ENCODE data around the gene IFITM1. TPM values are rescaled to one million over a fixed set of nuclear protein-coding genes. Genes with fewer than 3 reads are reported as not detected.

Gene IFITM1
- total RNA-seq, 1 experiment from 2014 or later, result 2.0 TPM

- no peaks in the 10 kb centered on the region for H3K27me3 ChIP-seq (ENCODE audit: low read length)
- no peak overlapping the region for H2AFZ ChIP-seq (ENCODE audit: low read length)
- no peaks in the 10 kb centered on the region for H3K9me3 ChIP-seq (ENCODE audit: low read length)
- no peaks in the 10 kb centered on the region for H3K36me3 ChIP-seq (ENCODE audit: low read depth, low read length)
- no peak for ATAC-seq
- TF ChIP-seq CTCF (conservative IDR thresholded peaks at IDR 0.05; ENCODE audit: low read depth, low read length) (no peak), EZH2 (IDR thresholded peaks at IDR 0.05; ENCODE audit: low read length, unreplicated experiment) (no peak), EZH2phosphoT487 (IDR thresholded peaks at IDR 0.05; ENCODE audit: borderline replicate concordance, low read length) (no peak)
- no peaks in the 10 kb centered on the region for H3F3A ChIP-seq (ENCODE audit: low read length, unreplicated experiment)
- no TSS peak for BruUV-seq (replicated peaks)
- no peaks in the 10 kb centered on the region for H4K20me1 ChIP-seq (ENCODE audit: low read length)
- H3K9ac ChIP-seq (ENCODE audit: low read length), result no peak overlapping the region
- H3K79me2 ChIP-seq (ENCODE audit: low read length), result no peaks in the 10 kb centered on the region
- no peaks in the 10 kb centered on the region for H3K4me1 ChIP-seq (ENCODE audit: insufficient read depth, low read length)
- no peaks in the 10 kb centered on the region for H3K9me2 ChIP-seq (replicated peaks; ENCODE audit: low read length)
- H3K4me2 ChIP-seq (ENCODE audit: low read length), result no peak overlapping the region
- H3K4me3 ChIP-seq (ENCODE audit: low read length), result no peak overlapping the region
- DNase-seq, result no peak
- H3K27ac ChIP-seq (ENCODE audit: low read length), result no peak overlapping the region
- ChIA-PET CTCF (no interaction called here), POLR2A (ENCODE audit: unreplicated experiment) (no interaction called here)
- intact Hi-C loops (cut with micrococcal nuclease), result no loop called here
Measured at GRCh38 chr11:297051-297585, 16.7 kb upstream of the IFITM1 start.

GRCh38 chr11:297586-298405, 16.0 kb upstream of the IFITM1 start:
- H3K79me2 ChIP-seq (ENCODE audit: low read length), result no peaks in the 10 kb centered on the region
- no TSS peak for BruUV-seq (replicated peaks)
- ATAC-seq (no peak), DNase-seq (no peak)
- H3K9me3 ChIP-seq (ENCODE audit: low read length), result no peaks in the 10 kb centered on the region
- no peak overlapping the region for H3K27ac ChIP-seq (ENCODE audit: low read length)
- H2AFZ ChIP-seq (ENCODE audit: low read length), result no peak overlapping the region
- no peaks in the 10 kb centered on the region for H3K4me1 ChIP-seq (ENCODE audit: insufficient read depth, low read length)
- intact Hi-C loops (cut with micrococcal nuclease), result no loop called here
- H3K9me2 ChIP-seq (replicated peaks; ENCODE audit: low read length), result no peaks in the 10 kb centered on the region
- POLR2A ChIA-PET (ENCODE audit: unreplicated experiment), result no interaction called here
- no peak overlapping the region for H3K4me3 ChIP-seq (ENCODE audit: low read length)
- no peaks in the 10 kb centered on the region for H4K20me1 ChIP-seq (ENCODE audit: low read length)
- no peak overlapping the region for H3K9ac ChIP-seq (ENCODE audit: low read length)
- H3K27me3 ChIP-seq (ENCODE audit: low read length), result no peaks in the 10 kb centered on the region
- H3K36me3 ChIP-seq (ENCODE audit: low read depth, low read length), result no peaks in the 10 kb centered on the region
- no peaks in the 10 kb centered on the region for H3F3A ChIP-seq (ENCODE audit: low read length, unreplicated experiment)
- TF ChIP-seq EZH2 (IDR thresholded peaks at IDR 0.05; ENCODE audit: low read length, unreplicated experiment) (no peak), CTCF (conservative IDR thresholded peaks at IDR 0.05; ENCODE audit: low read depth, low read length) (no peak), EZH2phosphoT487 (IDR thresholded peaks at IDR 0.05; ENCODE audit: borderline replicate concordance, low read length) (no peak)
- H3K4me2 ChIP-seq (ENCODE audit: low read length), result no peak overlapping the region
- CTCF ChIA-PET, result no interaction called here

GRCh38 chr11:298406-299065, 15.3 kb upstream of the IFITM1 start:
- Histone ChIP-seq H3K4me2 (ENCODE audit: low read length) (no peak overlapping the region), H2AFZ (ENCODE audit: low read length) (no peak overlapping the region), H3K36me3 (ENCODE audit: low read depth, low read length) (no peaks in the 10 kb centered on the region), H3F3A (ENCODE audit: low read length, unreplicated experiment) (no peaks in the 10 kb centered on the region), H4K20me1 (ENCODE audit: low read length) (no peaks in the 10 kb centered on the region), H3K4me3 (ENCODE audit: low read length) (no peak overlapping the region), H3K4me1 (ENCODE audit: insufficient read depth, low read length) (no peaks in the 10 kb centered on the region), H3K27me3 (ENCODE audit: low read length) (no peaks in the 10 kb centered on the region), H3K9me3 (ENCODE audit: low read length) (no peaks in the 10 kb centered on the region), H3K27ac (ENCODE audit: low read length) (no peak overlapping the region), H3K9ac (ENCODE audit: low read length) (no peak overlapping the region), H3K9me2 (replicated peaks; ENCODE audit: low read length) (no peaks in the 10 kb centered on the region), H3K79me2 (ENCODE audit: low read length) (no peaks in the 10 kb centered on the region)
- intact Hi-C loops (cut with micrococcal nuclease), result no loop called here
- BruUV-seq (replicated peaks), result no TSS peak
- CTCF ChIA-PET, result no interaction called here
- POLR2A ChIA-PET (ENCODE audit: unreplicated experiment), result no interaction called here
- TF ChIP-seq EZH2phosphoT487 (IDR thresholded peaks at IDR 0.05; ENCODE audit: borderline replicate concordance, low read length), result no peak
- no peak for TF ChIP-seq CTCF (conservative IDR thresholded peaks at IDR 0.05; ENCODE audit: low read depth, low read length)
- no peak for TF ChIP-seq EZH2 (IDR thresholded peaks at IDR 0.05; ENCODE audit: low read length, unreplicated experiment)
- DNase-seq (no peak), ATAC-seq (no peak)
